Ovary (tissue), 9 donors: ENCODE results near the gene CAMSAP1. TPM values are rescaled to one million over a fixed set of nuclear protein-coding genes. Genes with fewer than 3 reads are reported as not detected.

ENCODE experiments used
- DNase-seq, 5 donors: peaks; one replicate each; pipeline ENCODE4 v3.0.0-alpha.2; 2019 to 2020
- H3K27ac ChIP-seq, 2 donors: fragments of 200-600 bp; one replicate each; pipeline versions ENCODE4 v1.5.1 to v1.8.0; 2019 to 2022
- H3K27me3 ChIP-seq: fragments of 200-600 bp; one replicate; pipeline ENCODE4 v1.8.0; 2022
- H3K36me3 ChIP-seq: fragments of 200-600 bp; sonication (generic); one replicate; pipeline ENCODE4 v1.5.1; 2019
- H3K4me1 ChIP-seq: one replicate; pipeline ENCODE4 v1.8.1; 2013; ENCODE audit warnings: mild to moderate bottlenecking, moderate library complexity; ENCODE audit not compliant: insufficient read depth
- H3K4me3 ChIP-seq: fragments of 200-600 bp; sonication (generic); one replicate; pipeline ENCODE4 v1.5.1; 2017
- H3K9me3 ChIP-seq, 2 donors: fragments of 200-600 bp in 1 of 2; sonication (generic) in 1 of 2; one replicate each; pipeline versions ENCODE4 v1.5.1 to v1.8.1; 2013 to 2019; ENCODE audit warnings: mild to moderate bottlenecking in 1 of 2, moderate library complexity in 1 of 2
- CTCF ChIP-seq, 3 donors: fragments of 450-650 bp in 2 of 3; fragments of 200-600 bp in 1 of 3; IDR thresholded peaks; one replicate each; pipeline versions ENCODE4 v1.5.1 to v1.8.0; 2016 to 2022; ENCODE audit warnings: antibody characterized with exemption in 3 of 3, mild to moderate bottlenecking in 1 of 3
- EP300 ChIP-seq: sonication (generic); formaldehyde crosslinking; IDR thresholded peaks from one replicate; pipeline ENCODE4 v1.6.1; 2017; ENCODE audit warnings: antibody characterized with exemption
- POLR2A ChIP-seq: fragments of 450-650 bp; IDR thresholded peaks from one replicate; pipeline ENCODE4 v1.6.1; 2017; ENCODE audit warnings: antibody characterized with exemption, mild to moderate bottlenecking, moderate library complexity
- WGBS, 3 donors: extraction: QIAGEN DNeasy Blood & Tissue Kit in 1 of 3; methylation state at CpG; one replicate each; pipeline versions ENCODE4 v1.1.5 to v1.1.7; 2013 to 2017; 5-methylcytosine and 5-hydroxymethylcytosine counted together
- intact Hi-C, 4 donors: fragments of 100-400 bp; cut with DNase I; formaldehyde crosslinking; loops; one replicate each; pipeline versions ENCODE4 v1.11.0 to v1.15.1; 2022 to 2023
- polyA plus RNA-seq, 2 donors: library from polyadenylated mRNA; stranded (reverse); fragments of 200-250 nt in 1 of 2; fragments of 350-450 nt in 1 of 2; fragmentation: Illumina TruSeq in 1 of 2; extraction: RNeasy Lipid Tissue Mini Kit (QIAGEN cat#74804) in 1 of 2; gene quantifications; one replicate each; pipeline ENCODE4 v1.2.3, GENCODE V29; 2013 to 2014
- total RNA-seq, 7 donors: library from RNA; depleted of rRNA in 2 of 7; stranded (reverse); fragments of >200 nt in 2 of 7; fragmentation: NEBNext Ultra II Directional in 3 of 7; extraction: Animal tissue kit (Norgen Biotek cat#: 25700) in 3 of 7; gene quantifications; one replicate each; pipeline versions ENCODE4 v1.1.0 to v1.2.4, GENCODE V29; 2016 to 2023
- donor health status: DM: no; HTN: no; CAD: no; lungs with moderate emphysema.
- donor health status: DM: no; HTN: no; CAD: no.
- donor health status: Bipolar disorder and iron deficiency.
- donor health status: DM: yes; HTN: yes; CAD: no.
- donor health status: DM: no; HTN: no; CAD: no.
- donor health status: DM: yes; HTN: yes; CAD: no.

CAMSAP1 gene
- total and polyA plus RNA-seq, 9 donors: 9.4 to 62.6 (median 38.0) TPM

- Histone ChIP-seq H3K27me3 (no peaks in the 10 kb centered on the region), H3K4me1 (no peaks in the 10 kb centered on the region), H3K9me3 (no peaks in the 10 kb centered on the region), H3K4me3 (no peak overlapping the region), H3K36me3 (no peaks in the 10 kb centered on the region), H3K27ac (no peak overlapping the region)
- intact Hi-C loops: no loop called here
- no peak for DNase-seq
- TF ChIP-seq POLR2A (no peak), CTCF (IDR thresholded peaks at IDR 0.05) (no peak), EP300 (no peak)
- WGBS, 3 donors: 93 to 95% (median 95%) methylated on average over 18 of the region's 18 CpGs
Measured at GRCh38 chr9:135822374-135822755, 85.0 kb downstream of the CAMSAP1 start.

- no peak for TF ChIP-seq EP300
- TF ChIP-seq POLR2A: no peak
- no peak for TF ChIP-seq CTCF (IDR thresholded peaks at IDR 0.05)
- H3K9me3 ChIP-seq: no peaks in the 10 kb centered on the region
- H3K27me3 ChIP-seq: no peaks in the 10 kb centered on the region
- H3K27ac ChIP-seq: no peak overlapping the region
- 93 to 95% (median 93%) methylated on average over 27 of the region's 27 CpGs for WGBS, 3 donors
- intact Hi-C loops: no loop called here
- no peak for DNase-seq
- H3K36me3 ChIP-seq: no peaks in the 10 kb centered on the region
- no peak overlapping the region for H3K4me3 ChIP-seq
- no peaks in the 10 kb centered on the region for H3K4me1 ChIP-seq
Measured at GRCh38 chr9:135821733-135822373, 85.5 kb downstream of the CAMSAP1 start.

GRCh38 chr9:135821116-135821515 is 86.2 kb downstream of the CAMSAP1 start:
- H3K4me3 ChIP-seq: no peak overlapping the region
- no peak for DNase-seq
- no peaks in the 10 kb centered on the region for H3K36me3 ChIP-seq
- no peak for TF ChIP-seq CTCF (IDR thresholded peaks at IDR 0.05)
- TF ChIP-seq POLR2A: no peak
- TF ChIP-seq EP300: no peak
- H3K27ac ChIP-seq: no peak overlapping the region
- intact Hi-C loops: no loop called here
- WGBS, 3 donors: 92 to 95% (median 92%) methylated on average over 19 to 20 of the region's 20 CpGs
- no peaks in the 10 kb centered on the region for H3K27me3 ChIP-seq
- H3K9me3 ChIP-seq: no peaks in the 10 kb centered on the region
- no peaks in the 10 kb centered on the region for H3K4me1 ChIP-seq

GRCh38 chr9:135820661-135821060 is 86.7 kb downstream of the CAMSAP1 start:
- no peaks in the 10 kb centered on the region for H3K27me3 ChIP-seq
- H3K36me3 ChIP-seq: no peaks in the 10 kb centered on the region
- TF ChIP-seq POLR2A (no peak), EP300 (no peak), CTCF (IDR thresholded peaks at IDR 0.05) (no peak)
- DNase-seq: no peak
- WGBS, 3 donors: 93 to 94% (median 93%) methylated on average over 18 of the region's 18 CpGs
- intact Hi-C loops: no loop called here
- no peak overlapping the region for H3K27ac ChIP-seq
- no peak overlapping the region for H3K4me3 ChIP-seq
- no peaks in the 10 kb centered on the region for H3K4me1 ChIP-seq
- H3K9me3 ChIP-seq: no peaks in the 10 kb centered on the region
